Stimulated activated CD4-positive, alpha-beta T cell treated with anti-CD3 and anti-CD28 coated beads, Interleukin-2, amount 100 ng/mL, for 48 hours (primary cell): ENCODE measurements around the gene VMP1.

ENCODE experiments used
- DNase-seq, 2 donors: peaks; one replicate each; pipeline ENCODE4 v3.0.0-alpha.2; 2020

The VMP1 gene

DNA sequence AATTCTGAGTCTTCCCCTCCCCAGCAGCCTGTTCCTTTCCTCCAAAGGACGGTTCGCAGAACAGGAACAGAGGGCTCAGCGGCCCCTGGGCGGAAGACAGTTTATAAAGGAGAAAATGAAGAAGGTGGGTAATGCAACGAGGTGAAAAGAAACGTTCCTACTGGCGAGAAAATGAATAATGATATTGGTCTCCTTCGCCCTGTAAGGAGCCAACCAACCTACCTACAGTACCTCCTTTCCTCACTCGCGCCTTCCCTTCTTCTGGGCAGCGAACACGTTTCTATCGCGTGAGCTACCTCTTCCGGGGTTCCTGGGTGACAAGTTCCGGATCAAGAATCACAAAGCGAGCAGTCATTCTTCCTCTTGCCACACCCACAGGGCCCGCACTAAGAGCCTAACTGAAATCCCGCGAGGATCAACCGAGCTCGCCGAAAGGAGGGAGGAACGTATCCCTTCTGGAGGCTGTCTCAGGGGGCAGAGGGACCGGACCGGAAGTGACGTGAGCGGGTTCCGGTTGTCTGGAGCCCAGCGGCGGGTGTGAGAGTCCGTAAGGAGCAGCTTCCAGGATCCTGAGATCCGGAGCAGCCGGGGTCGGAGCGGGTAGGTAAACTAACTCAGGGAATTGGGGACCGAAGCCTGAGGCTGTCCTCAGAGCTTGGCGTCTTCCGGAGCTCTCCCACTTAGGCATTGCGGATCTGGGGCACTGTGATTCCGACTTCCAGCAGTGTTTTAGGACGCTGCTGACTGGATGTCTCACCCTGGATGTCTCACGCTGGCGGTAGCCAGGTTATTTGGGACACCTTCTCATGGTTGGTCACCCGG lies at the start of gene VMP1, which contains the start of gene PTRH2:
Gene VMP1, plus strand, starts transcription at position 506 of the 822 bp plus-strand sequence. CDS start 23,793 bp downstream, outside the sequence.
Gene PTRH2, minus strand, starts transcription at position 282 of the 822 bp plus-strand sequence. CDS start 9,452 bp downstream, outside the sequence.
- DNase-seq, result peak; percentile 87 to 90

DNA sequence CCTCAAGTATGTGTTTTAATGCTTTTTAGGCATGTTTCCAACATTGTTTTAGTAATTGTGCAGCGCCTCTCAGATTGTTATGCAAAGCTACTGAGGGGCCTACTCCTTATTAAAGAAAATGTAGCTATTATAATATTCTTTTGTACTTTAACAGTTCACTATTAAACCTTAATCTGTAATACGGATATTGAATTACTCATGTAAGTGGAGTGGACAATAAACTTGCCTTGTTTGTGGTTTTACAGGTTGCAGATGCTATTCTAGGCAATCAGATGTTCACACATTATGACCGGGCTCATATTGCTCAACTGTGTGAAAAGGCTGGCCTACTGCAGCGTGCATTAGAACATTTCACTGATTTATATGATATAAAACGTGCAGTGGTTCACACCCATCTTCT lies 41.2 kb upstream of the VMP1 start:
- no peak for DNase-seq

DNA sequence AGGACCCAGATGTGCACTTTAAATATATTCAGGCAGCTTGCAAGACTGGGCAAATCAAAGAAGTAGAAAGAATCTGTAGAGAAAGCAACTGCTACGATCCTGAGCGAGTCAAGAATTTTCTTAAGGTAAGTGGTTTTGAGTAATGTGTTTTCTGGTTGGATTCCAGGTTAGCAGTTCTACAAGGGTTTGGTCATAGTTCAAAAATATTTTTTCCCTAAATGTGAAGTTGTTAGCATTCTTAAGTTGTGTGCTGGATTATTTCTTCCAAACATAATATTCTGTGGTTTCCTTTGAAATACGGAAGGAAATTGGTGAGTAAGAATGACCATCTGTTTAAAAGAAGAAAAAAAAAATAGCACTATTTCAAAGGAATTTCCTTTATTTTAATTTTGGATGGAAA lies 38.6 kb upstream of the VMP1 start:
- no peak for DNase-seq

DNA sequence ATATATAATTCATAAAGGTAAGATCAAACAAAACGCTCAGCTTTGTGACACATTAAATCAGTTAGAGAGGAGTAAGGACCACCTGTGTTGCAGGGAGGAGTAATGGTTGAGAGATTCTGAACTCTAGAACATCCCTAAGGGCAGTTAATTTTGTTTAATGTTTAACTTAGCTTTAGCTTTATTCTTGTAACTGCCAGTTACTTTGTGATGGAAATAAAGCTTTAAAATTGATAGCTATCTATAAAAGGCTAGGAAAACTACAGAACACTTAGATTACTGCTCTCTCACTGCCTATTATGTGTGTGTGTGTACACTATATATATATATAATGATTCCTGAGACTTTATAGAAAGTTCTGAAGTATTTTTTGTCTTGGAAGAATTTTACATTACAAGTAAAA lies 38.0 kb upstream of the VMP1 start:
- no peak for DNase-seq

DNA sequence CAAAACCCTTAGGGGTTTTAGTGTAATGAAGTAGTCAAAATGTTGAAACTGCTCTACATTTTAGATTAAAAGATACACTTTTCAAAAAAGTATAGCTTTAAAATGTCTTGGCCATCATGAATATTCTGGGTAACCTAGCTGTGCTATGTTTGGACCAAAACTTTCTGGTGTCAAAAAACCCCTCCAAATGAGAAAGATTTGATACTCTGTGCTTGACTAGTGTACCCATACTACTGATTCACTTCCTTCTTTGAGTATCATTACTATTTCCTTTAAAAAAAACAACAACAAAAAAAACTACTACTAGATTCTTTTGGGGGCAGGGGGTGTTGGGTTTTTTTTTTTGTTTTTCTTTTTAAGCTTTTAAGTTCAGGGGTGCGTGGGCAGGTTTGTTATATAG lies 37.5 kb upstream of the VMP1 start:
- DNase-seq, result no peak

DNA sequence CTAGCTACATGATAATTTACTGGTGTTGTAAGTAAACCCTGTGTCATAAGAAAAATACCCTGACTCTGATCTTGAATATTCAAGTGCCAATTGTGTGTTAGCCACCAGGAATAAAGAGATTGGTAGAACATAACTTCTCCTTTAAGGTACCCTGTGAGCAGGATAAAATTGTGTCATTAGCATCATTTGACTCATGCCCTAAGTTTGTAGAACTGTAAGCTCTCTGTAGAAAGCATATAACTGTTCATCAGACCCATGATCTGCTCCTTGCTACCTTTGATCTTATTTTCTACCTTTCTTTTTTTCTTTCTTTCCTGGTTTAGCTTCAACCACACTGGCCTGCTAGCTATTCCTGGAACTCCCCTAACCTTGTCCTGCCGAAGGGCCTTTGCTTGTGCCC lies 36.1 kb upstream of the VMP1 start:
- DNase-seq, result no peak

DNA sequence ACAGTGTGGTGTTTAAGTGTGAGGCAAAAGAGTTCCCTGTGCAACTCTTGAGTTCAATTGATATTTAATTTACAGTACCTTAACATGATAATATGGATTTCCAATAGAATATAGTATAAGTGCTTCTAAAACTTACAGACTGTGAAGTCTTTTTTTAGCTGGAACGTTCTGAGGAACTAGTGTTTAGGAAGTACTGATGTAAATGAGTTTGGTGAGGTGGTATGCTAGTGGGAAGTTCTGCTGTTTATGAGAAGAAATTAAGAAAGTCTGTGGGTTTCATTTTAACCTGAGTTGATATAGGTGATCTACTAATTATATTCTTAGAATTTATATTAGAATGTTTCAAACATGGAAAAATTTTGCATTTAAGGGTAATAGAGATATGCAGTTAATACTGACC lies 32.2 kb upstream of the VMP1 start:
- DNase-seq, result no peak

DNA sequence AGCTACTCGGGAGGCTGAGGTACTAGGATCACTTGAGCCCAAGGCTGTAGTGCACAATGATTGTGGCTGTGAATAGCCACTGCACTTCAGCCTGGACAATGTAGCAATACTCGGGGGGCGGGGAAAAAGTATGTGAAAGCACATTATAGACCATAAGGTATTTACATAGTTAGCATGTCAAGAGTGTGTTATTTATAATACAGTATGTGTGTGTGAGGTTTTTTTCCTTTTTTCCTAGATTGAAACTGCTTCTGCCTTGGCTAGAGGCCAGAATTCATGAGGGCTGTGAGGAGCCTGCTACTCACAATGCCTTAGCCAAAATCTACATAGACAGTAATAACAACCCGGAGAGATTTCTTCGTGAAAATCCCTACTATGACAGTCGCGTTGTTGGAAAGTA lies 30.7 kb upstream of the VMP1 start:
- DNase-seq, result no peak

DNA sequence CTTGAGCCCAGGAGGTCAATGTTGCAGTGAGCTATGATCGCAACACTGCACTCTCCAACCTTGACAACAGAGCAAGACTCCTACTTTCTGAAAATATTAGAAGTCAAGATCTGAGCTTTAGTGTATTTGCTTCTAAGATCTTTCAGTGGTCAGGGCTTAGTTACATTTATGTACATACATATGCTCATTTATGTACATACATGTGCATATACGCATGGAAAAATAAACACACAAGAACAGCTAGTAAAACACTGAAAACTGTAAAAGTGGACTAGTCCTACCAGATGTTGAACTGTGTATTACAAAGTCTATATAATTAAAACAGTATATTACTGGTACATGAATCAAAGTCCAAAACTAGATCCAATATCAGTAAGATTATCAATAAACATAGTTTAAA lies 28.5 kb upstream of the VMP1 start:
- no peak for DNase-seq

DNA sequence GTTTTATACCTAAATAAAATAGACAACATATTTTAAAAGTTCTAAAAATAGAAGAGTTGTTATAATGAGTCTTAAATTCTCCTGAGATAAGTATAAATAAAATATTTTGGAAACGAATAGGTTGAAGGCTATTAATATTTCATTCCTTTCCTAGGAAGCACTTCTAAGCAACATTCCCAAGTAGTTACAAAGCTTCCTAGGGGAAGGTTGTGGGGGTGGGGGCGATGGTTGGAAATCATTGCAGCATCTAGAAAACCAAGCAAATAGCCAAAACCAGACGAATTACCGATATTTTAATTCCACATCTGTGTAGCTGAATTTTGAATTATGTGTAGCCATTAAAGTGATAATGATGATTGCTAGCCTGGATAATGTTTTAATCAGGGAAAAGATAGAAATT lies 27.1 kb upstream of the VMP1 start:
- DNase-seq, result no peak

DNA sequence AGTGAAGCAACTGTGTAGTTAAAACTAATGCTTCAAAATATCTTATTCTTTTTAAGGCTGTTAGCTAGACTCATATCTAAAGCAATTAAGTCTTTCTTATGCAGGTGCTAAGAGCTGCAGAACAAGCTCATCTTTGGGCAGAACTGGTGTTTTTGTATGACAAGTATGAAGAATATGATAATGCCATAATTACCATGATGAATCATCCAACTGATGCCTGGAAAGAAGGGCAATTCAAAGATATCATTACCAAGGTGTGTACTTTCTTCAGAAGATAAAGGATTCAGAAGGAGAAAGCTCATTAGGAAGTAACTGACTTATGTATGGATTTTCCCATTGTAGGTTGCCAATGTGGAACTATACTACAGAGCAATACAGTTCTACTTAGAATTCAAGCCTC lies 24.2 kb upstream of the VMP1 start:
- DNase-seq, result no peak

DNA sequence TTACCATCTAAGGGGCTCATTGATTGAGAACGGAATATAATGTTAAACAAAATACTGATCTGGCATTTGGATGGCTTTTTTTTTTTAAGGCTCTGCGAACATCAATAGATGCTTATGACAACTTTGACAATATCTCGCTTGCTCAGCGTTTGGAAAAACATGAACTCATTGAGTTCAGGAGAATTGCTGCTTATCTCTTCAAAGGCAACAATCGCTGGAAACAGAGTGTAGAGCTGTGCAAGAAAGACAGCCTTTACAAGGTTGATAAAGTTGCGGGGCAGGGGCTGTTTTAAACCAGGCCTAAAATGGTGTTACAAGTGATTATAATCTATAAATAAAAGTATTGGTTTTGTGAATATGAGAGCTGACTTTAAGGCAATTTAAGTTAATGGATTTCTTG lies 22.5 kb upstream of the VMP1 start:
- DNase-seq, result no peak

DNA sequence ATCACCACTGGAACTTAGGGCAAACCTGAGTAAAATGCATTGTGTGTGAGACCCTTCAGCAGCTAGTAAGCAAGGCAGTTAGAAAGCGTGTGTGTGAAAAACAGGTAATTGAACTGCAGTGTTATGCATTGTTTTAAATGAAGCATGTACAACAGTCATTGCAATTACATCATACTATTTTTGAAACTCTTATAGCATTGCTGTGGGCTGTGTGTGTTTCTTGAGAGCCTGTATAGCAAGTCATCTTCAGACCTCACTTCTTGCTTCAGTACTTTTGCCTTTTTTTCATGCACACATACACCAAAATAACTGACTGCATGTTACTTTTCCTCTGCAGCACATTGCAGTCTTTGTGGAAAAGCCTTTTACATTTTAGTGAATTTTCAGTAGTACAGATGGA lies 19.4 kb upstream of the VMP1 start:
- no peak for DNase-seq

DNA sequence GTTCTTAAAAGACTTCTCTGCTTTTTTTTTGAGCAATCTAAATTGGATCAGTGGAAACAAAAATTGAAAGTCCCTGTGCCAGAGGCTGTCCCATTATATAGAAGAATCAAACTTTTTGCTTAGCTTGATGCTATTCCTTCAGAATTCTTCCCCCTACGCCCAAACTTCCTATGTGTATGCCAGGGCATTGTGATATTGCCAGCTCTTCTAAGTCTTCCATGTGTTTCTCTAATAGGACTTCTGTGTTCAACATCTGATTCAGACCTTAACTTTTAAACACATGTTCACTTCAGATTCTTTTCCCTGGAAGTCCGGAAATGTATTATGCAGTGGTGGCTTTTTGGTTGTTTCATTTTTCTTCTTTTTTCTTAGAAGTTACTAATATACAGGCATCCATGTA lies 19.0 kb upstream of the VMP1 start:
- no peak for DNase-seq

DNA sequence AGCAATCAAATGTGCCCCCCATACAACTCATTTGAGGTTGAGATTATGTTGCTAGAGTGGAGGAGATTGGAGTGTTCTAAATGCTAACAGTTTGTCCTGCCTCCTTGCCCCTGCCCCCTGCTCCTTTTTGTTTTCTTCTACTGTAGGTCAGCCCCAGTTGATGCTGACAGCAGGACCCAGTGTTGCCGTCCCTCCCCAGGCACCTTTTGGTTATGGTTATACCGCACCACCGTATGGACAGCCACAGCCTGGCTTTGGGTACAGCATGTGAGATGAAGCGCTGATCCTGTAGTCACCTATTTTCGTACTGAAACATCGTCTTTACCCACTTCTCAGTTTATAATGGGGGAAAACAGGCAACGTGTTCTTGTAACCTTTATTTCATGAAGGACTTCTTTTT lies 13.9 kb upstream of the VMP1 start:
- DNase-seq, result no peak

DNA sequence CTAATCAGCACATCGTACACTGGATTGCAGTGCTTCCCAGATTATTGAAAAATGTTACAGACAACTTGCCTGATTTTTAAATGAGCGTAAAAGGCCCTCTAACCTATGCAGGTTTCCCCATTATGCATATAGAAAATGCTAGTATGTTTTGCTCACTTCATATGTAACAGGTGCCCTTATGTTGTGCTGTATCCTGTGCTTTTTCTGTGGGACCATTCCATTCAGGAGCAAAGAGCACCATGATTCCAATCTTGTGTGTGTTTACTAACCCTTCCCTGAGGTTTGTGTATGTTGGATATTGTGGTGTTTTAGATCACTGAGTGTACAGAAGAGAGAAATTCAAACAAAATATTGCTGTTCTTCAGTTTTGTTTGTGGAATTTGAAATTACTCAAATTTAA lies 13.1 kb upstream of the VMP1 start:
- no peak for DNase-seq

DNA sequence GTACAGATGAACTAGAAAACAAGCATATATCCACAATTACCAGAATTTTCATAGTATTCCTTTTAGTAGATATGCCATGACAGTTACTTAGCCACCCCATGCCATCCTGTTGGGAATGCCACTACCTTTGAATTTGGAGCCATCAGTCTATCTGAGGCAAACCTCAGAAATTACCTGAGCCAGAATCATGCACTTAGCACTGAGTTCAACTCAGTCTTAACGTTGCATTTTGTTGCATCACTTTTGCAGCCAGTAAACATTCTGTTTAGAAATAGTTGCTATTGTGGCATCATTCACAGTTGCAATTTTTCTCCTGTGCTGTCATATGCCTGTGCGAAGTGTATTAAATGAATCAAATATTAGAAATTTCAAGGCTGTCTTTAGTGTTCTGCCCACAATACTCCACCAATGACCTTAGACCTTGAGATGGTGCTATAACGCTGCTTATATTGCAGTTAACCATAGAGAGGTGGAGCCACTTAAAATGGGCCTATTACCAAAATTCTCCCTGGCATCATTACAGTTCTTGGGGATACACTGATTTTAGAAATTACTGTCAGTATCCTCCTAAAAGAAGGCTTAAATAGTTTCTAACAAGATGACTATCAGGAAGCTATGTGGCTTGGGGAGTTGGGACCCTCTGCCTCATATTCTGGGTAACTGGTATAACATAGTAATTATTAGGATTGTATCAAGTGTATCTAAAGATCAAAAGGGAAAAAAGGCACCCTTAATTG lies 11.3 kb upstream of the VMP1 start:
- DNase-seq, result no peak

DNA sequence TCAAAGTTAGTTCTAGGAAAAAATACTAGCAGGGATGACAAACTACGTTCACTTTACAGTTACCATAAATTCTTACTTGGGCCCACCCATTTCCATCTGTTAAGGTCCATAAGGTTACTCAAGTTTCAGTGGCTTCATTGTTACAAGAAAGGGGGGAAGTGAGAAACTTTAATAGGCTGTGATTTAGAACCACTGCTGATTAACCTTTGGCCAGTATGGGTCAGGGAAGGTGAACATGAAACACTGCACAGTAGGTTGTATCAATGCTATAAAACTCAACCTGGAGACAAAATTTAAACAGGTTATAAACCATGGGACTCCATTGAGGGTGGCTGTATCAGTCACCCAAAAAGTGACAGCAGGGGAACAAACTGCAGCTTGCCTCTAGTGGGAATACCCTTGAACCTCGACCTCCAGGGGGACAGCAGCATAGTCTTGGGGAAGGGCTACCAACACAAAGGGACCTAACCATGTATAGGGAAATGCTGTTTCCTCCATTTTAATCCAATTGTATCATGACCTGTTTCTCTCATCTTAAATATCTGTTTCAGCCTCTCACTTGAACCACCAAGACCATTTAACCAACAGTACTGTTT lies 10.7 kb upstream of the VMP1 start:
- no peak for DNase-seq

DNA sequence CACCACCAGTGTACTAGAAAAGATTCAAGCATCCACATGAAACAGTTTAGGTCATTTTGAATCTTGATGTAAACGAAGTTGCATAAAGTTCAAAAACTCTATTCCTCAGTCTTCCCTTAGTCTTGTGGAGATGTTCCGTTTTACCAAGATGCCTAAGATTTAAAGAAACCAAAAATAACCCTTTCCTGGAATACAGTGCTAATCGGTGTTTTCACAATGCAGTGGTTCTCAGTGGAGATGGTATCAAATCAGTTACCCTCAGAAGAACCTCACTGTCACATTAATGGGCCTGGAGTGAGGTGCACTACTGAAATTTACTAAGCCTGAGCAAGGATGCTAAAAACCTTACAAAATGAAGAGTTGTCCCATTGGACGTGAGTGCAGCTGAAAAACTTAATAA lies 9.3 kb upstream of the VMP1 start:
- DNase-seq, result no peak

DNA sequence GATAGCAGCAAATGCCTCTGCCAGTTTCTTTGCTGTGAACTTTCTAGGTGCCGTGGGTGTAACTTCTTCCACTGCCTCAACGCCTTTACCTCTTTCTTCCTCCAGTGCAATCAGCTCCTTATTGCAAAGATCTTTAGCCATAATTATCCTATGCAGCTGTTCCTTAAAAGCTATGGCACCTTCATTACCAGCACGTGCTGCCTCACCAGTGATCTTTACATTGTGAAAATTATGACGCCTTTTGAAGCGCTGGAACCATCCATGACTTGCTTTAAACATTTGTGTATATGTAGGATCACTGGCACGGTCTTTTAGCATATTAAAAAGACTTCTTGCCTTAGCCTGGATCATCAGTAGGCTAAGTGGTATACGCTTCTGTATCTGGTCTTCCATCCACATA lies 8.2 kb upstream of the VMP1 start:
- DNase-seq, result no peak

DNA sequence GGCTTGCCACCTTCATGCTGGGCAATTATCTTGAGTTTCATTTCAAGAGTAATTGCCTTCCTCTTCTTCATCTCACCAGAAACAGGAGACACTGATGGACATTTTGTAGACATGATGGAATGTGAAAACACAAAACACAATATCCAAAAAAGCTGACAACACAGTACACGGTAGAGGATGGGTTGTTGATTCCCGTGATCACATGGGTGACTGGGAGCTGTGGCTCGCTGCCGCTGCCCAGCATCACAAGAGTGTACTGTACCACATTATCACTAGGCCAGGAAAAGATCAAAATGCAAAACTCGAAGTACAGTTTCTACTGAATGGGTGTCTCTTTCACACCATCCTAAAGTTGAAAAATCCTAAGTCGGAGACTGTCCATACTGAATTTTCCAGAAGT lies 7.7 kb upstream of the VMP1 start:
- DNase-seq, result no peak

DNA sequence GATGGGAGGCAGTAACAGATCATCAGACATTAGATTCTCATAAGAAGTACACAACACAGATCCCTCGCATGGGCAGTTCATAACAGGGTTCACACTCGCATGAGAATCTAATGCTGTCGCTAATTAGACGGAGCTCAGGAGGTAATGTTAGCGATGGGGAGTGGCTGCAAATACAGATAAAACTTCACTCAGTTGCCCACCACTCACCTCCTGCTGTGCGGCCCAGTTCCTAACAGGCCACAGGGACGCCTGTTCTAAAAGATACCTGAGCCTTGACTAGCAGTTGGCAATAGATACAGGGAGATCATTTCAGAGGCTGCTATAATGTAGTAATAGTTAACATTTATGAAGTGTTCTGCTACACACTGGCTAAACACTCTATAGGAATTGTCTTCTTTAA lies 5.2 kb upstream of the VMP1 start:
- no peak for DNase-seq

DNA sequence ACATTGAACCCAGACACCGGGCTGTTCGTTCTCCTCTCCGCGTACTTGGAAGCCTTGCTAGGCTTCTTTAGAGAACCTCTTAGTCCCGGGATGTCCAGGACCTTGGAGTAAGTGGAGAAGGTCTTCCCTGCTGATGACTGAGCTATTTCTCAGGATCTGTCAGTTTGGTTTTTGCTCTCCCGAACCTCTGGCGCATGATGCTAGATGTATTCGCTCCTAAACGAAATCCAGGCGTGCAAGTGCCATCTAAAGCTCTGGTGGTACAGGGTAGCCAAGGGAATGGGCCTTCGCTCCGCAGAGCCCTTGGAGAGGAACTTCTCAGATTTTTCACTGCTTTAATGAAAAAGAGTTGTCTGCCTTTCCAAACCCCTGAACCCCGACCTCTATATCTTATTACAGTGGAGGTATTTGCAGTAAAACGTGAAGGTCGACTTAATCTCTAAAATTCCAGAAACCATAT lies 547 bp downstream of the VMP1 start:
- no peak for DNase-seq

DNA sequence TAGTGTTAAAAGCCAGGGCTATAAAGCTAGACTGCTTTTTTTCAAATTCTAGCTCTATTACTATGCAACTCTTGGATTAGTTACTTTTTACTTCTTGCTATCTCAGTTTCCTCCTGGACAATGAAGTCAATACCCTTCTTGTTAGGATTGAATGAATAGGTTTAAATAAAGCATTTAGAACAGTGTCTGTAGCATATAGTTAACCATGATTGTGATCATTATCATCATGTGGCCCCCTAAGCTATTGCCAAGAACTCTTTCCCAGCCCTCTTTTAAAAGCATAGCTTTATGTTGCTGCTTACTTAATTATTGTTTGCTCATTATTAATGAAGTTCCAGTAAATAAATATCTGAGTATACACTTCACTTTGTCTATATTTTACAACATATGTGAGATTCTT lies 4.5 kb downstream of the VMP1 start:
- no peak for DNase-seq
